T47D (cell line): ENCODE results near the gene RAPGEF3.

Experiments
- DNase-seq, 2 experiments: peaks; one replicate each; pipeline versions ENCODE4 v3.0.0 to v3.0.0-alpha.2; 2011 to 2012; ENCODE audit warnings: low read depth in 1 of 2, low spot score in 1 of 2
- JUND ChIP-seq: IDR thresholded peaks from 2 replicates; pipeline ENCODE4 v1.6.1; 2012; ENCODE audit warnings: low read depth
- in situ Hi-C: cut with HindIII; loops from 2 replicates; pipeline ENCODE4 v1.10.0; 2016; ENCODE audit warnings: low sequenced_read_pairs, low pct_unique_long_range_greater_than_20kb

RAPGEF3 gene

GRCh38 chr12:47758834-47759690 is at the start of gene RAPGEF3:
TSS of gene RAPGEF3 (minus strand) at chr12:47758880. CDS start at chr12:47758556, 324 bp downstream.
- no peak for TF ChIP-seq JUND
- DNase-seq, result peak; percentile 90 to 93
- in situ Hi-C loops, result no loop called here

- no peak for DNase-seq
- no peak for TF ChIP-seq JUND
- in situ Hi-C loops, result no loop called here
Measured at GRCh38 chr12:47808050-47808449, 49.4 kb upstream of the RAPGEF3 start.

- DNase-seq, result no peak
- in situ Hi-C loops, result no loop called here
- no peak for TF ChIP-seq JUND
Measured at GRCh38 chr12:47807338-47807737, 48.7 kb upstream of the RAPGEF3 start.

GRCh38 chr12:47805417-47805816 is 46.7 kb upstream of the RAPGEF3 start:
- in situ Hi-C loops, result no loop called here
- TF ChIP-seq JUND, result no peak
- no peak for DNase-seq

- in situ Hi-C loops, result no loop called here
Measured at GRCh38 chr12:47804171-47804570, 45.5 kb upstream of the RAPGEF3 start.

GRCh38 chr12:47803191-47803875 is 44.7 kb upstream of the RAPGEF3 start:
- in situ Hi-C loops, result no loop called here
- TF ChIP-seq JUND, result no peak
- no peak for DNase-seq

More at GRCh38 chr12:47804171-47804570, 45.5 kb upstream of the RAPGEF3 start:
- DNase-seq, result no peak
- no peak for TF ChIP-seq JUND

- peak in 1 of 2 experiments; percentile 65 for DNase-seq
- in situ Hi-C loops, result no loop called here
- no peak for TF ChIP-seq JUND
Measured at GRCh38 chr12:47802312-47802711, 43.6 kb upstream of the RAPGEF3 start.

GRCh38 chr12:47801904-47802246 is 43.2 kb upstream of the RAPGEF3 start:
- DNase-seq, result no peak
- in situ Hi-C loops, result no loop called here
- no peak for TF ChIP-seq JUND

- in situ Hi-C loops, result no loop called here
- DNase-seq, result peak in 1 of 2 experiments; percentile 49
- no peak for TF ChIP-seq JUND
Measured at GRCh38 chr12:47801170-47801903, 42.7 kb upstream of the RAPGEF3 start.

- DNase-seq, result no peak
- no peak for TF ChIP-seq JUND
- in situ Hi-C loops, result no loop called here
Measured at GRCh38 chr12:47800582-47800981, 41.9 kb upstream of the RAPGEF3 start.

GRCh38 chr12:47799357-47799955 is 40.8 kb upstream of the RAPGEF3 start:
- no peak for DNase-seq
- in situ Hi-C loops, result no loop called here
- TF ChIP-seq JUND, result no peak

- no peak for TF ChIP-seq JUND
- in situ Hi-C loops, result no loop called here
- no peak for DNase-seq
Measured at GRCh38 chr12:47798382-47798948, 39.8 kb upstream of the RAPGEF3 start.
